GDM1 (cell line): ENCODE data around the gene CTNNBL1.
"Not testable (repeated sequence)": the region's sequence is repeated elsewhere in the genome, so short reads cannot be mapped to it uniquely, and the experiment has no call there.

Experiments used
- DNase-seq: peaks from one replicate; lab custom pipeline; 2025; lab: John Stamatoyannopoulos, UW

CTNNBL1 gene

GRCh38 chr20:37677969-37678861 lies 15.6 kb upstream of the CTNNBL1 start:
- DNase-seq: no peak

GRCh38 chr20:37679751-37680150 lies 14.1 kb upstream of the CTNNBL1 start:
- DNase-seq: not testable (repeated sequence)

- DNase-seq: no peak
Observed at GRCh38 chr20:37680420-37680819, 13.4 kb upstream of the CTNNBL1 start.

- no peak for DNase-seq
Observed at GRCh38 chr20:37681384-37682112, 12.3 kb upstream of the CTNNBL1 start.

- DNase-seq: not testable (repeated sequence)
Observed at GRCh38 chr20:37683146-37683545, 10.7 kb upstream of the CTNNBL1 start.

GRCh38 chr20:37686762-37687477 lies 6.9 kb upstream of the CTNNBL1 start:
- DNase-seq: no peak

GRCh38 chr20:37687478-37687805 lies 6.4 kb upstream of the CTNNBL1 start:
- DNase-seq: no peak

- DNase-seq: no peak
Observed at GRCh38 chr20:37688093-37688492, 5.7 kb upstream of the CTNNBL1 start.

GRCh38 chr20:37690626-37691369 lies 3.0 kb upstream of the CTNNBL1 start:
- no peak for DNase-seq

GRCh38 chr20:37692459-37693166 lies 1.2 kb upstream of the CTNNBL1 start:
- DNase-seq: no peak

- DNase-seq: no peak
Observed at GRCh38 chr20:37693242-37693634, 592 bp upstream of the CTNNBL1 start.

GRCh38 chr20:37695684-37696342 lies 2.0 kb downstream of the CTNNBL1 start:
- no peak for DNase-seq

GRCh38 chr20:37697314-37697713 lies 3.5 kb downstream of the CTNNBL1 start:
- DNase-seq: no peak

GRCh38 chr20:37699202-37699601 lies 5.4 kb downstream of the CTNNBL1 start:
- DNase-seq: no peak

GRCh38 chr20:37700301-37700700 lies 6.5 kb downstream of the CTNNBL1 start:
- DNase-seq: no peak

- DNase-seq: not testable (repeated sequence)
Observed at GRCh38 chr20:37701676-37702075, 7.8 kb downstream of the CTNNBL1 start.

- no peak for DNase-seq
Observed at GRCh38 chr20:37702403-37703034, 8.7 kb downstream of the CTNNBL1 start.

GRCh38 chr20:37703035-37703845 lies 9.4 kb downstream of the CTNNBL1 start:
- no peak for DNase-seq

GRCh38 chr20:37704955-37705354 lies 11.1 kb downstream of the CTNNBL1 start:
- DNase-seq: no peak
